Neuronal stem cell (in vitro differentiated cells): ENCODE measurements around the gene ZNF101.

ENCODE experiments used
- DNase-seq: peaks from one replicate; pipeline ENCODE4 v3.0.0-alpha.2; 2013; ENCODE audit warnings: low spot score
- H2AFZ ChIP-seq: one replicate; pipeline ENCODE4 v1.6.1; 2013; ENCODE audit warnings: mild to moderate bottlenecking, low read length, inconsistent platforms
- H2AK5ac ChIP-seq: 2 replicates; pipeline ENCODE4 v1.6.1; 2013; ENCODE audit warnings: low read depth, mild to moderate bottlenecking, inconsistent platforms, low read length, moderate library complexity, mixed read lengths
- H2BK120ac ChIP-seq: 2 replicates; pipeline ENCODE4 v1.6.1; 2013; ENCODE audit warnings: low read depth, mild to moderate bottlenecking, inconsistent platforms, low read length, moderate library complexity, mixed read lengths
- H2BK12ac ChIP-seq: one replicate; pipeline ENCODE4 v1.6.1; 2013; ENCODE audit warnings: low read length, inconsistent platforms
- H2BK15ac ChIP-seq: 2 replicates; pipeline ENCODE4 v1.6.1; 2013; ENCODE audit warnings: mild to moderate bottlenecking, low read length, inconsistent platforms, mixed read lengths
- H2BK5ac ChIP-seq: one replicate; pipeline ENCODE4 v1.6.1; 2013; ENCODE audit warnings: inconsistent platforms, mild to moderate bottlenecking, low read length, moderate library complexity
- H3K14ac ChIP-seq: one replicate; pipeline ENCODE4 v1.6.1; 2013; ENCODE audit warnings: low read length, inconsistent platforms
- H3K18ac ChIP-seq: 2 replicates; pipeline ENCODE4 v1.6.1; 2013; ENCODE audit warnings: low read length, inconsistent platforms
- H3K23ac ChIP-seq: 2 replicates; pipeline ENCODE4 v1.6.1; 2013; ENCODE audit warnings: low read depth, mild to moderate bottlenecking, mixed read lengths, low read length, inconsistent platforms; ENCODE audit not compliant: poor library complexity
- H3K27ac ChIP-seq: replicated peaks from 3 replicates; pipeline ENCODE4 v1.5.1; 2013; ENCODE audit warnings: low read length, inconsistent platforms
- H3K27me3 ChIP-seq, 3 experiments: 2 replicates each; pipeline ENCODE4 v1.6.1; 2013; ENCODE audit warnings: low read length in 3 of 3, mild to moderate bottlenecking in 2 of 3, inconsistent platforms in 1 of 3, low read depth in 1 of 3, mixed read lengths in 1 of 3, moderate library complexity in 1 of 3; ENCODE audit not compliant: control insufficient read depth in 3 of 3, insufficient read depth in 3 of 3
- H3K36me3 ChIP-seq, 2 donors: replicated peaks in 1 of 2; 2 replicates each; pipeline ENCODE4 v1.6.1; 2013; ENCODE audit warnings: low read length in 2 of 2; ENCODE audit not compliant: control insufficient read depth in 2 of 2, insufficient read depth in 2 of 2
- H3K4ac ChIP-seq: 2 replicates; pipeline ENCODE4 v1.6.1; 2013; ENCODE audit warnings: inconsistent platforms, mild to moderate bottlenecking, low read length, moderate library complexity
- H3K4me1 ChIP-seq, 2 donors: 1 replicate in 1 of 2; 2 replicates in 1 of 2; pipeline ENCODE4 v1.6.1; 2013; ENCODE audit warnings: low read length in 2 of 2, low read depth in 1 of 2; ENCODE audit not compliant: control insufficient read depth in 2 of 2, insufficient read depth in 1 of 2
- H3K4me2 ChIP-seq: one replicate; pipeline ENCODE4 v1.6.1; 2013; ENCODE audit warnings: mild to moderate bottlenecking, low read length, inconsistent platforms; ENCODE audit not compliant: insufficient read depth, poor library complexity, severe bottlenecking
- H3K4me3 ChIP-seq, 2 donors: 2 replicates each; pipeline ENCODE4 v1.5.1; 2013; ENCODE audit warnings: low read length in 2 of 2, mild to moderate bottlenecking in 2 of 2, inconsistent platforms in 1 of 2, moderate library complexity in 1 of 2
- H3K79me1 ChIP-seq: one replicate; pipeline ENCODE4 v1.6.1; 2013; ENCODE audit warnings: low read depth, mild to moderate bottlenecking, inconsistent platforms, low read length, moderate library complexity
- H3K9ac ChIP-seq: one replicate; pipeline ENCODE4 v1.6.1; 2013; ENCODE audit warnings: mild to moderate bottlenecking, low read depth, low read length, inconsistent platforms; ENCODE audit not compliant: poor library complexity
- H3K9me3 ChIP-seq, 2 donors: replicated peaks in 1 of 2; 2 replicates each; pipeline versions ENCODE3 to v1.6.1; 2013; ENCODE audit warnings: low read length in 2 of 2, mild to moderate bottlenecking in 2 of 2, inconsistent platforms in 1 of 2, low read depth in 1 of 2, mixed read lengths in 1 of 2, moderate library complexity in 1 of 2; ENCODE audit not compliant: control insufficient read depth in 2 of 2, insufficient read depth in 1 of 2
- H4K8ac ChIP-seq: one replicate; pipeline ENCODE4 v1.6.1; 2013; ENCODE audit warnings: low read depth, mild to moderate bottlenecking, inconsistent platforms, low read length, moderate library complexity
- H4K91ac ChIP-seq: one replicate; pipeline ENCODE4 v1.6.1; 2013; ENCODE audit warnings: low read length, low read depth, mild to moderate bottlenecking, inconsistent platforms; ENCODE audit not compliant: poor library complexity
- WGBS, 2 donors: extraction: QIAGEN DNeasy Blood & Tissue Kit; methylation state at CpG; one replicate each; pipeline ENCODE4 v1.1.7; 2013; ENCODE audit warnings: missing lambda C conversion rate in 2 of 2, mixed read lengths in 1 of 2; ENCODE audit not compliant: insufficient read length in 2 of 2, insufficient replicate concordance in 1 of 2; ENCODE audit errors: extremely low coverage in 2 of 2; 5-methylcytosine and 5-hydroxymethylcytosine counted together

Gene ZNF101

DNA sequence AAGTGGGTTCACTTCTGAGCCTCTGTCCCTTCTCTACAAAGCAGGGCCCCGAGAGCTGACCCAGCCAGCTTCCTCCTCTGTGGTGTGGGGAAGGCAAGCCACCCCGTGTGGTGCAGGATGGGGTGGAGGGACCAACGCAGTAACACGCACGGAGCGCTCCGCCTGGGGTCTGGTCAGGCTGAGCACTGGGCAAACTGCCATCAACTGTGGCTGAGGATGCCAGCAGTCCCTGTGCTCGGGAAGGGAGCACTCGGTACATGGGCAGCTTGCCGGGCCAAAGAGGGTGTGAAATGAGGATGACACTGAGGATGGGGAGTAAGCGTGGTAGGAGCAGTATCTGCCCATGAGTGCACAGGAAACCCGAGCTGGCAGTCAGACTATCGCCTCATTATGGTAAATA, 17.6 kb upstream of the ZNF101 start:
- no CpG with 5 or more reads among the region's 13 CpGs for WGBS, 2 donors

DNA sequence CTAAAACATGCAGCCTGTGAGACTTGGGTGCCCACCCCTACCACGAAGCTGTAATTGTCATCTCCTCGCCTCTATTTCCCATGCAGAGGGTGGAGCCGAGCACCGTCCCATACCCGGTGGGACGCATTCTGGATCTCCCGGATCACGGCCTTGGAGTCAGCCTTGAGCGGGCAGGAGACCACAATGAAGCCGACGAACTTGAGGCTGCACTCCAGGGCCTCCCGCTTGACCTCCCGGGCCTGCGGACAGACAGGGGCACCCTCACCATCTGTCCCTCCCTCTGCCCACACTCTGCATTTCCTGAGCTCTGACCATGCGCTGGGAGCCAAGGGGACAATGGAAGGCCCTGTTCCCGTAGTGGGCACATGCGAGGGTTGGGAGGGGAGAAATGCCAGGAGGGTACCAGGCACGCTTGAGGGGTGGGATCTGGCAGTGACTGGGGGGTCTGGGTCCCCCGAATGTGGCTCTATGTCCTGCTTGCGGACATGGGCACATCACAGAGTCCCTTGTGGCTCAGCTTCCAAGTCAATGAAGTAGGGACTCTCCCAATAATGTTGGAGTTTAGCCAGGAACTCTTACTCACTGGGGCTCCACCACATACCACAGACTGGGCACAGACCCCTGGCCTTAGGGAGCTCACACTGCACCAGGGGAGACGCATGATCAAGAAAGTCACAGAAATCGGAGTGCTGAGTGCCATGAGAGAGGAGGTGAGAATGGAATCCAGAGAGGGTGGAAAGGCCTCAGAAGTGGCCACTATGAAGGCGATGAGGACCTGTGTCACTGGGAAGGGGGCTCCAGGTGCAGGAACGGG, 15.9 kb upstream of the ZNF101 start:
- Histone ChIP-seq H3K36me3 (peaks cover 75 to 90% of the 10 kb centered on the region in 2 donors), H2AFZ (no peak overlapping the region), H3K27me3 (no peaks in the 10 kb centered on the region), H3K9me3 (no peaks in the 10 kb centered on the region), H4K8ac (no peak overlapping the region), H2AK5ac (no peak overlapping the region), H3K27ac (no peak overlapping the region), H2BK15ac (no peak overlapping the region), H3K4me1 (no peaks in the 10 kb centered on the region), H3K4ac (no peak overlapping the region), H3K9ac (no peak overlapping the region), H3K79me1 (peaks cover 18% of the 10 kb centered on the region), H4K91ac (no peak overlapping the region), H3K4me3 (no peak overlapping the region), H2BK120ac (no peak overlapping the region), H2BK5ac (no peak overlapping the region), H3K4me2 (no peak overlapping the region), H3K18ac (no peak overlapping the region), H3K23ac (peak overlapping the region; percentile 9), H3K14ac (no peak overlapping the region), H2BK12ac (no peak overlapping the region)
- DNase-seq, result no peak
- no CpG with 5 or more reads among the region's 24 CpGs for WGBS, 2 donors

More for the DNA sequence above, 17.6 kb upstream of the ZNF101 start:
- H4K8ac ChIP-seq, result no peak overlapping the region
- H4K91ac ChIP-seq, result no peak overlapping the region
- H3K14ac ChIP-seq, result no peak overlapping the region
- H2AK5ac ChIP-seq, result no peak overlapping the region
- no peaks in the 10 kb centered on the region for H3K9me3 ChIP-seq
- peak overlapping the region; percentile 35 for H3K23ac ChIP-seq
- DNase-seq, result no peak
- H3K18ac ChIP-seq, result no peak overlapping the region
- no peak overlapping the region for H2BK15ac ChIP-seq
- H2AFZ ChIP-seq, result no peak overlapping the region
- no peaks in the 10 kb centered on the region for H3K4me1 ChIP-seq
- no peaks in the 10 kb centered on the region for H3K27me3 ChIP-seq
- H3K79me1 ChIP-seq, result peaks cover 14% of the 10 kb centered on the region
- no peak overlapping the region for H3K4ac ChIP-seq
- no peak overlapping the region for H3K4me3 ChIP-seq
- H2BK12ac ChIP-seq, result no peak overlapping the region
- H3K36me3 ChIP-seq, result peaks cover 73 to 90% of the 10 kb centered on the region in 2 donors
- H3K9ac ChIP-seq, result no peak overlapping the region
- no peak overlapping the region for H3K27ac ChIP-seq
- no peak overlapping the region for H2BK120ac ChIP-seq
- H2BK5ac ChIP-seq, result peak overlapping the region; percentile 75
- H3K4me2 ChIP-seq, result no peak overlapping the region

DNA sequence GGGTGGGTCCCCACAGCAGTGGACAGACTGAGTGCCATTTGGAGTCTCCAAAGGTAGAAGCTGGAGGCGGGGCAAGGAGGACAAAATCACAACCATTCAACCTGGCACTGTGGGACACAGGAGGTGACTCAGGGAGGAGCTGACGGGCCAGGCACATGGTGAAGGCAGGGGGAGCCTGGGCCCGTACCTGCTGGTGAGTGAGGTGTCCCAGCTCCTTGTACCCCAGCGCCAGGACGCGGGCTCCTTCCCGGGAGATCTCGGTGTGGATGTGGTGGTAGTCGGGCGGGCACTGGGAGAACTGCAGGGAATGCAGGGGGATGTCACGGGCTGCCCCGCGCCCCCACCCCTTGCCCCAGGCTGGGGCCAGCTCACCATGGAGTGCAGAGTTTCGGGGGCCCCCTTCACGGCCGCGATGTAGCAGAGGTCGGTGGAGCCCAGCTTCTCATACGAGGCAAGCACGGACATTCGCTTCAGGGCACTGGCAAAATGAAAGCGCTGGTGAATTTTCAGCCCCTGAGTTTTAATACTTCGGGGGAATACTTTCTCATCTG, 15.0 kb upstream of the ZNF101 start:
- Histone ChIP-seq H4K8ac (no peak overlapping the region), H3K27me3 (no peaks in the 10 kb centered on the region), H3K18ac (no peak overlapping the region), H2BK12ac (no peak overlapping the region), H3K27ac (no peak overlapping the region), H3K4me1 (no peaks in the 10 kb centered on the region), H2BK5ac (no peak overlapping the region), H2AFZ (no peak overlapping the region), H3K9me3 (no peaks in the 10 kb centered on the region), H3K14ac (no peak overlapping the region), H2AK5ac (no peak overlapping the region), H3K23ac (no peak overlapping the region), H3K4me3 (no peak overlapping the region), H3K9ac (peak overlapping the region; percentile 44), H2BK120ac (no peak overlapping the region), H3K4ac (no peak overlapping the region), H2BK15ac (no peak overlapping the region), H4K91ac (no peak overlapping the region), H3K79me1 (peaks cover 18% of the 10 kb centered on the region), H3K36me3 (peaks cover 80 to 97% of the 10 kb centered on the region in 2 donors), H3K4me2 (no peak overlapping the region)
- no peak for DNase-seq
- no CpG with 5 or more reads among the region's 23 CpGs for WGBS, 2 donors

DNA sequence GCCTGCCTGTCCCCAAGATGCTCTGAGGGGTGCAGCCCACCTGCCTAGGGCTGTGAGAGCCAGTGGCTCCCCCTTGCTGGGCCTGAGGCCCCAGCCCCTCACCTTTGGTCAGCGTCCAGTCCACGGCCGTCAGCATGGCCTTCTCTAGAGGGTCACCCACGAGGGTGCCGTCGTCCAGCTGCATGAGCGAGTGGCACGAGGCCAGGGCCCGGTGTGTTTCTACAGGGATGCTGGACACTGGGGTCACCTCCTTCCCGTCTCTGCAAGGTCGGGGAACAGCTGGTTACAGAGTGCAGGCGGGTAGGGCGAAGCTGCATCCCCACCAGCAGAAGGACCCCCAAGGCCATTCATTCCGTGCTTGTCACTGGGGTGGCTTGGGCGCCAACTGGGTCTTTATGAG, 14.2 kb upstream of the ZNF101 start:
- no peak overlapping the region for H3K4me3 ChIP-seq
- H2BK5ac ChIP-seq, result no peak overlapping the region
- H2BK120ac ChIP-seq, result no peak overlapping the region
- WGBS, 2 donors, result no CpG with 5 or more reads among the region's 15 CpGs
- no peaks in the 10 kb centered on the region for H3K9me3 ChIP-seq
- no peak overlapping the region for H3K9ac ChIP-seq
- H3K27me3 ChIP-seq, result no peaks in the 10 kb centered on the region
- no peak overlapping the region for H4K91ac ChIP-seq
- no peak overlapping the region for H3K14ac ChIP-seq
- H3K79me1 ChIP-seq, result peaks cover 17% of the 10 kb centered on the region
- no peaks in the 10 kb centered on the region for H3K4me1 ChIP-seq
- no peak for DNase-seq
- peak overlapping the region; percentile 20 for H3K23ac ChIP-seq
- H3K18ac ChIP-seq, result no peak overlapping the region
- H3K27ac ChIP-seq, result no peak overlapping the region
- H4K8ac ChIP-seq, result no peak overlapping the region
- no peak overlapping the region for H2BK15ac ChIP-seq
- no peak overlapping the region for H3K4ac ChIP-seq
- peaks cover 79 to 99% of the 10 kb centered on the region in 2 donors for H3K36me3 ChIP-seq
- no peak overlapping the region for H2AFZ ChIP-seq
- H2BK12ac ChIP-seq, result no peak overlapping the region
- H3K4me2 ChIP-seq, result no peak overlapping the region
- no peak overlapping the region for H2AK5ac ChIP-seq
